GM23248 (cell line): Measurements from ENCODE around the gene AMPD3.

Source experiments
- EZH2 ChIP-seq: fragments of 200-600 bp; sonication (generic); IDR thresholded peaks from 2 replicates; pipeline ENCODE4 v1.6.1; 2018; ENCODE audit warnings: antibody characterized with exemption, mild to moderate bottlenecking; ENCODE audit not compliant: insufficient read depth, poor library complexity, severe bottlenecking
- EZH2phosphoT487 ChIP-seq: fragments of 200-600 bp; sonication (generic); IDR thresholded peaks from 2 replicates; pipeline ENCODE4 v1.6.1; 2018; ENCODE audit warnings: antibody characterized with exemption, moderate library complexity, mild to moderate bottlenecking, low read depth; ENCODE audit not compliant: insufficient read depth

DNA sequence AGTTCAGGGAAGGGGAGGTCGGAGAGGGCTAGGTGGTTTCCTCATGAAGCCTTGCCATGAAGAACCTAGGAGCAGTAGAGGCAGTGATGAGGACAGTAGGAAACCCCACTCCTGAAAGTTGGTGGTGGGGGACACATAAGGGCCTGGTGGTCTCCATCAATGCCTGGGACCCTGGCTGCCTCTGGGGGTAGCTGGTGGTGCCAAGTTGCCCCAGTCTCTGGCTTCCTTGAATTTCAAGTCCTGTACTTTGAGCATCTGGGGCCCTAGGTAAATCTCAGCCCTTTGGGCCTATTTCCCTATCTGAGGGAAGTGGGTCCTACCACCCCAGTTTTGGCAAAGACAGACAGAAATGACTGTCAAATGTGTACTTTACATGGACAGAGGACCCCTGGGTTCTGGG is 28.1 kb downstream of the AMPD3 start:
- TF ChIP-seq EZH2 (no peak), EZH2phosphoT487 (no peak)
